GM18499 (cell line): Measurements from ENCODE around the gene CACNA1B.
"Not testable (repeated sequence)": the region's sequence is repeated elsewhere in the genome, so short reads cannot be mapped to it uniquely, and the experiment has no call there.

Experiments used
- ATAC-seq: cut with Tn5 transposase; IDR thresholded peaks from one replicate; pipeline ENCODE4 v1.9.1; 2021; ENCODE audit warnings: moderate number of reproducible peaks; ENCODE audit not compliant: insufficient read depth, unreplicated experiment

The CACNA1B gene

DNA sequence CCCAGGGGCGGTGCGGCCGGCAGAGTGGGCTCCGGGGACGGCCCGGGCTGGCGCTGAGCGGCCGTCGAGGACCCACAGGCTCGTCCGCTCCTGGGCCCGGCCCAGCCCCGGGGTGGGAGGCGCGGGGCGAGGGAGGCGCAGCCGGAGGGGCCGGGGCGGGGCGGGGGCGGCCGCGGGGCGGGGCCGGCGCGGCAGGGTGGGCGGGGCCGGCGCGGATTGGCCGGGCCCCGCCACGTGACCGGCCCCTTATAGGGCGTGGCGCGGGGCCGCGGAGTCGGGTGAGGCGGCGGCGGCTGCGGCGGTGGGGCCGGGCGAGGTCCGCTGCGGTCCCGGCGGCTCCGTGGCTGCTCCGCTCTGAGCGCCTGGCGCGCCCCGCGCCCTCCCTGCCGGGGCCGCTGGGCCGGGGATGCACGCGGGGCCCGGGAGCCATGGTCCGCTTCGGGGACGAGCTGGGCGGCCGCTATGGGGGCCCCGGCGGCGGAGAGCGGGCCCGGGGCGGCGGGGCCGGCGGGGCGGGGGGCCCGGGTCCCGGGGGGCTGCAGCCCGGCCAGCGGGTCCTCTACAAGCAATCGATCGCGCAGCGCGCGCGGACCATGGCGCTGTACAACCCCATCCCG is at the start of gene CACNA1B:
TSS of gene CACNA1B (plus strand) at position 277 of the 617 bp plus-strand sequence. CDS start at position 429, 152 bp downstream.
- ATAC-seq, result not testable (repeated sequence)

DNA sequence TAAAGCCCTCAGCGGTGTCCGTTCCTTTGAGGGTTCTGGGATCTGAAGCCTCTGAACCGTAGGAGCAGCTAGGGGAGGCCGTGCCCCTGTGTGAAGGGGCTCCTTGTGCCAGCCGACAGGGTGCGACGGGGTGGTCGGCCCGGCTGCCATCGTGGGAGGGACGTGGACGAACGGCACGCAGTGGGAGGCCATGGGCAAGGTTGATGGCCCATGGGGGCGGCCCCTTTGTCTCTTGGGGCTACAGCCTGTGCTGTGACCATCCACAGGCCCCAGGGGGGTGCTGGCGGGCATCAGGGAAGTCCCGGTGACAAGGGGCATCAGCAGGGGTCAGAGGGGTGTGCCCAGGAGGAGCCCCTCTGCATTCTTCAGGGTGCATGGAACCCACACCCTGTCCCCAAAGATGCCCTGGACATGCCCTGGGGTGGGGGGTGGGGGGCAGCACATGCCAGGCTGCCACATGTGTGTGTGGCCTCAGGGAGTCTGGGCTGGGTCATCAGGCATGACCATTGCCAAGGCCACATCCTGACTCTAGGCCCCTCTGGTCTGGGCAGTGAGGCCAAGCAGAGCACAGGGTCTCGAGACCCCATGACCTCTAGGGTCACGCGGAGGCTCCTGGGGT is 49.6 kb upstream of the CACNA1B start:
- ATAC-seq, result no peak

DNA sequence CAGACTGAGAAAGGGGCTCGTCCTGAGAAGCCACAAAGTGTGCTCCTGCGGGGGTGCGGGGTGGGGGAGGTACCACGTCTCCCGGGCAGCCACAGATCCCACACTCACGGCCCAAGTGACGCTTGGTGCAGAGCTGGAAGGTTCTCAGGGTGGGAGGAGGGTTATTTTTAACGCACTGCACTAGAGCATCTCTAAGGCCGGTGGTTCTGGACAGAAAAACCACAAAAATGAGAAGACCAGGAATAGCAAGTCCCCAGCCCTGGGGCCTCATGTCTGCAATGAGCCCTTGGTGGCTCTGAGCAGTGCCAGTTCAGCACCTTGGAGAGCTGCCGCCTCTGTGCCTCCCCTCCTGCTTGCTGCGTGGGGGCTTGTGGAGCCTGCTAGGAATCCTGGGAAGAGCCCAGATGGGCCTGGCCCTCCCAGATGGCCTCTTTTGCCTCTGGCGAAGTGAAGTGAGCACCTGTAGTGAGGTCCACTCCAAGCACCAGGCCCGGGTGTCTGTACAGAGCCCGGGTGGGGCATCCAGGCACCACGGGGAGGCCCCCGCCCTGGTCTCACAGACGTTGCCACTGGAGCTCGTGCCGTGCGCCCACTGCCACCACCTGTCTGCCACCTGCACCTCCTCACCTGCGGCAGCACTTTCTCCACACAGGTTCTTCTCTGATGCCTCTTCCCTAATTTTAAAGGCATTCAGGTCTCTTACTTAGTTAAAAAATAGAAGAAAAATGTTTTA is 48.9 kb upstream of the CACNA1B start:
- no peak for ATAC-seq

DNA sequence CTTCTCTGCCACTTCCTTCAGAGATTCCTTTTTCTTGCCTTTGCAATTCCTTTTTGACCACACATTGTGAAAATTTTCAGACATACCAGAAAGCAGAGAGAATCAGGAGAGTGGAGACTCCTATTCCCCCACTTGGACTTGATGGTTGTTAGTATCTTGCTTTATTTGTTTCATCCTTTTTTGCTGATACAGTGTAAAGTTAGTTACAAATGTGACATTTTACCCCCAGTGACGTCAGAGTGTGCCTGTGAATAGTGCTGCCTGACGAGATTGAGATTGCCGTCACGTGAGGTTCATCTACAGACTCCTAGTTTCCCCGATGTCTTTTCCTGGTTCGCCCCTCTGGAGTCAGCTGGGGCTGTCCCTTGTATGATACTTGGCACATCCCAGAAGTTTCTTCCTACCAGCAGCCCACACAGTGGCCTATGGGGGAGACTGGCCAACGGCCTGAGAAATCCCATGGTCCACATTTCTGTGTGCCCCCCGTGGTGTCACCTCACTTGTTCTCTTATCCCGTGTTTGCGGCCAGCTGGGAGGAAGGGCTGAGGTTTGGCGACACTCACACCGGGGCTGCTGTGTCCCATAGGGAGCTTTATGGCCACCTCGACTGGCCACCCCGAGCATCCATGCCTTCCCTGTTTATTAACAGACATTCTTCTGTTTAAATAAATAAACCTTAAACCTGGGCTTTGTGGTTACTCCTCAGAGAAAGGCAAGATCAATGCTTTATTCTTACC is 48.2 kb upstream of the CACNA1B start:
- ATAC-seq, result no peak

DNA sequence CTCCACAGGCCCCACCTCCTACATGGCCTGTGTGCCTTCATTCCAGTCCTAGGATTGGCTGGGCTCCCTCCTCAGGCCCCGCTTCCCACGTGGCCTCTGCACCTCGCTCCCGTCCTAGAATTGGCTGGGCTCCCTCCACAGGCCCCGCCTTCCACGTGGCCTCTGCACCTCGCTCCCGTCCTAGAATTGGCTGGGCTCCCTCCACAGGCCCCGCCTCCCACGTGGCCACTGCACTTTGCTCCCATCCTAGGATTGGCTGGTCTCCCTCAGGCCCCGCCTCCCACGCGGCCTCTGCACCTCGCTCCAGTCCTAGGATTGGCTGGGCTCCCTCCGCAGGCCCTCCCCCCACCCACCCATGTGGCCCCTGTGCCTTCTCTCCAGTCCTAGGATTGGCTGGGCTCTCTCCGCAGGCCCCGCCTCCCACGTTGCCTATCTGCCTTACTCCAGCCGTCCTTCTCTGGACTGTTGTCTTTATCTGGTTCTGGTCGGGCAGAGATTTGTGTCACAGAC is 45.3 kb upstream of the CACNA1B start:
- ATAC-seq, result no peak

DNA sequence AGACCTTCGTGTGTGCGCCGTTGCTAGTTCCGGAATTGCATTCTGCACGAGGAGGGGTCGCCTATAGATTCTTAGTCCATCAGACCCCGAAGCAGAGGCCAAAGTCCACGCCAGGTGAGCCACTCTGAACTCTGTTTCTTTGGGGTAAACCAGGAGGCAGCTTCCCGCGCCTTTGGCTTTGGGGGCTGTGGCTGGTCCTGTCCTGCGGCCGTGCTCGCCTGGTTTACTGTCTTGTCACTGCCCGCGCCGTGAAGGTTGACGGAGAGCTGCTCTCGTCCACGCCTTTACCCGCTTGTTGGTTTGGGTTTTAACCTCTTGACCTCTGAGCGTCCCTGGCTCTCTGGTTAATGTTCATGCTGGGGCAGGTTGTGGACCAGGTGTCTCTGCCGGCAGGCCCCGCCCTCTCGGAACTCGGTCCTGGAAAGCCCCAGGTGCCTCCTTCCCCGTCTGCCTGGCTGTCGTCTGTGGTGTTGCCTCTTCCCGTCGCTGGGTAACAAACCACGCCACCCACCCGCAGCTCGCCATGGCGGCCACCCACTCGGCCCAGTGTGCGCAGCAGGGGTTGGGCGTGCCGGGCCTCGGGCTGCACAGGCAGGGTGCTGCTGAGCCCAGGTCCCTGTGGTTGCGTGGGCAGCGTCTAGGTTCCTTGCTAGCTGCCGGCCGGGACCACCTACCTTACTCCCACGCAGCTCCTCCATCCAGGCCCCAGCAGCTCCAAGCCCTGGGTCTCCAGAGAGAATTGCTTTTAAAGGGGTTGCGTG is 44.6 kb upstream of the CACNA1B start:
- no peak for ATAC-seq

DNA sequence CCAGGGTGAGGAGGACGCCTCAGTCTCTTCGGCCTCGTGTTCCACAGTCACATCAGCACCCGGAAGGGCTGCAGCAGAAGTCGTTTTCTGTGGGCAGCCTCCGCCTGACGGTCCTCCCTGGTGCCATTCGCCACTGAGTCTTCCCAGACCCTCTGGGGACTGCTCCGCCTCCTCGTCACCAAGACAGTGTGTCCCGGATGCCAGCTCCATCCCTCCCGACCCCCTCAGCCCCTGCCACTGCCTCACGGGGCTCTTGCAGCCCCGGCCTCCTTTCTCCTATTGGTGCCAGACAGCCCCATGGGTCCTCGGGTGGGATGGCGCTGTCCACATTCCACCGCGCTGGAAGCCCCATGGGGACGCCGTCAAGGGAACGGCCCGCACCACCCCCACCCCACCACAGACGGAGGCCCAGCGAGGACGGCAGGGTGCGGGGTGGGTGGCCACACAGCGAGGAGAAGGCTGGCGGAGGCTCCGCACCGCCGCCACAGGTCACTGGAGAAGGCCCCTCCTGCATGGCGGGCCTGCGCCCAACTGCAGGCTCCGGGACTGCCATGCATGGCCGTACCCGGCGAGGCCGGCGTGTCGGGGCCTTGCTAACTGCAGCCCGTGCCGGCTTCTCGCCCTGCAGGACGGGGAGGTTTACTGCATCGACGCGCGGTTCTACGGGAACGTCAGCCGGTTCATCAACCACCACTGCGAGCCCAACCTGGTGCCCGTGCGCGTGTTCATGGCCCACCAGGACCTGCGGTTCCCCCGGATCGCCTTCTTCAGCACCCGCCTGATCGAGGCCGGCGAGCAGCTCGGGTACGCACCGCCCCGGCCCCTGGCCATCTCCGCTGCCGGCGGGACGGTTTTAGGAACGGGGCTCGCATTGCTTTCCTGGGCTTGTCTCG is 43.6 kb upstream of the CACNA1B start:
- no peak for ATAC-seq

DNA sequence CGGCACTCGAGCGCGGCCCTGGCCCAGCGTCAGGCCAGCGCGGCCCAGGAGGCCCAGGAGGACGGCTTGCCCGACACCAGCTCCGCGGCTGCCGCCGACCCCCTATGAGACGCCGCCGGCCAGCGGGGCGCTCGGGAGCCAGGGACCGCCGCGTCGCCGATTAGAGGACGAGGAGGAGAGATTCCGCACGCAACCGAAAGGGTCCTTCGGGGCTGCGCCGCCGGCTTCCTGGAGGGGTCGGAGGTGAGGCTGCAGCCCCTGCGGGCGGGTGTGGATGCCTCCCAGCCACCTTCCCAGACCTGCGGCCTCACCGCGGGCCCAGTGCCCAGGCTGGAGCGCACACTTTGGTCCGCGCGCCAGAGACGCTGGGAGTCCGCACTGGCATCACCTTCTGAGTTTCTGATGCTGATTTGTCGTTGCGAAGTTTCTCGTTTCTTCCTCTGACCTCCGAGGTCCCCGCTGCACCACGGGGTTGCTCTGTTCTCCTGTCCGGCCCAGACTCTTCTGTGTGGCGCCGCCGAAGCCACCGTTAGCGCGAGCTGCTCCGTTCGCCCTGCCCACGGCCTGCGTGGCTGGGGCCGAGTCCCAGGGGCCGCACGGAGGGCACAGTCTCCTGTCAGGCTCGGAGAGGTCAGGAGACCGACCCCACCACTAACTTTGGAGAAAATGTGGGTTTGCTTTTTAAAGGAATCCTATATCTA is 42.6 kb upstream of the CACNA1B start:
- ATAC-seq, result no peak

DNA sequence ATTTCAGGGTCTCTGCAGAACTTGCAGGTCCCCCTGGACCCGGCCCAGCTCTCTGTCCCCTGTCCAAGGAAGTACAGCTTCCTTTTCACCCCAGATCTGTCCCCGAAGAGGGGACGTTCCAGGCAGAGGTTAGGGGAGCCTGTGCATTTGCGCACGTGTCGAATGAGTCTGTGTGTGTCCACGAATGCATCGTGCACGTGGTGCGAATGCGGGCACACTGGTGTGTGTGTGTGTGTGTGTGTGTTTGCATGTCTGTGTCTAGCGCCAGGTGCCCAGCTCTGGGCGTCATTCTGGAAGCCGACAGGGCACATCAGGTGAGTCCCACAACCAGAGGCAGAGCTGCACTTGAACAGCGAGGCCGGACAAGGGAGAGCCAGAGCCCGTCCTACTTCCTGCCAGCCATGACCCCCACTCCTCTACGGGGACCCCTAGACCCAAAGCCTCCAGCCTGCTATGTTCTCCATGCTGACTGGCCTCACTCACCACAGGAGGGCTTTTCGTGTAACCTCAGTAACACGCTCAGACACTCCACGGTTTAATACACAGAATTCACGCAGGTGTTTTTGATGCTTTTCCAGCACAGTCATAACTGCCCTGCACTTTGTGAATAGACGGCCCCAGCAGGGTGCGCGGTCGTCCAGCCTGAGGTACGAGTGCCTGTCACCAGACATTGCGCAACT is 41.3 kb upstream of the CACNA1B start:
- ATAC-seq, result no peak

DNA sequence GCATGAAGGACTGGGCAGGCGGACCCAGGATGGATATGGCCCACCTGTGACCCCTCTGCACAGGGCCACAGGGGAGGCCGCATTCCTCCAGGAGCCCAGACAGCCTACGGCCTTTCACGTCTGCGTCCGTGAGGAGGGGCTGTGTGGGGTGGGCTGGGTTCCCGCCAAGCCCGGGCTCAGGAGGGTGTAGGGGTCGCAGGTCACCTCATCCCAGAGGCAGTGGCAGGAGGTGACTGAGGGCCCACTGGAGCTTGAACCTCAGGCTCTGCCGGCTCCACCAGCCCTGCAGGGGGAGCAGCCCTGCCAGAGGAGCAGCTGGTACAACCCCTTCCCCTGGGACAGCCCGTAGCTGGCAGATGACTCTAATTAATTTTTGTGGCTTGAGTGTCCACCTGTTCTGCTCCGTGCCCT is 40.7 kb upstream of the CACNA1B start:
- ATAC-seq, result no peak

DNA sequence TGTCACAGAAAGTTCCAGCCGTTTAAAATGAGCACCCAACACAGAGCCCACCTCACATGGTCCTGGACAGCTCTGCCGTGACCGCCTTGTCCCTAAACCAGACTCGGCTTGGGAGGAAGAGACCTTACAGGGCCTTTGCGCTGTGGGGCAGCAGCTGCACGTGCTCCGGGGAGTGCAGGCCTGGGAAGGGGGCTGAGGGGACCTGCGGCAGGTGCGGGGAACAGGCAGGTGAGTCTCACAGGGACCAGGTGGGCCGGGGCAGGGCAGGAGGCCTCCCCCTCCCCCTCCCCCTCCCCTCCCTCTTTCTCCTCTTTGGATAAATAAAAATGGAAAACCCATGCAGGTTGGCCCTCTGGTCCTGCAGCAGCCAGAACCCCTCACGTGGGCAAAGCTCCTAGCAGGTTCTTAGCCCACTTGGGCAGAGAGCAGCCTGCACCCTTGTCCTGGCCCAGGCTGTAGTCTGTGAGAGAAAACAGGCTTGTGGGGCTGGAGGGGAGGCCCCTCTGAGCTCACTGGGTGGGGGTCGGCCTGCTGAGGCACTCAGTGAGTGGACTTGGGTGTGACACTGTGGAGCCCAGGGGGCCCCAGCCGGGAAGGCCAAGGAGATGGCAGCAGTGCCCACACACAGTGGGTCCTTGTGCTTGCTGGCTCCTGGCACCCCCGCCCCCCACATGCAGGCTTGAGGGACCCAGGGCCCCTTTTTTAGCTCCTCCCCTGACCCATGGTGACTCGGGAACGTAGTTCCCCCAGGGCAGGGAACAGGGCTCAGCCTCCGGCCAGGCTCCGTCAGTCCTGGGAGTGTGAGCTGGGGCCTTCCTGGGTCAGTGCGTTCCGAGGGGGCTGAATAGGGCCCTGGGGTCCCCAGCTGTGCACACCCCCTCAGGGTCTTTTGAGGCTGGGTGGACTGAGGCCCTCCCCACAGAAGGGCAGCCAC is 40.0 kb upstream of the CACNA1B start:
- ATAC-seq, result no peak

DNA sequence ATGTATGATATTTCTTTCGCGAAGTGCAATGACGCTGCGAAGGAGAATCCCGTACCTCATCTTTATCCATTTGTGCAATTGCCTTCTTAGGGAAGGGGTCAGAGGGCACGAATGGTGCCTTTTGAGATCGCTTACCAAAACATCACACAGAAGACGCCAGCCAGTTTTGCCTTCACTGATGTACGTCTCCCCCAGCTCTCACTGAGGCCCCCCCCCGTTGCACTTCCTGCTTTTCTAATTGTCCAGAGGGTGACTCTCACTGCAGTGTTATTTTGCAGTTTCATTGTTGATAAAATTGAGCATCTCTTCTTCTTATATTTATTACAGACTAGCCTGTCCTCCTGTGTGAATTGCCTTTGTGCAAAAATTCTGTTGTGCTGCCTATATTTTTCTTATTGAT is 39.0 kb upstream of the CACNA1B start:
- no peak for ATAC-seq

DNA sequence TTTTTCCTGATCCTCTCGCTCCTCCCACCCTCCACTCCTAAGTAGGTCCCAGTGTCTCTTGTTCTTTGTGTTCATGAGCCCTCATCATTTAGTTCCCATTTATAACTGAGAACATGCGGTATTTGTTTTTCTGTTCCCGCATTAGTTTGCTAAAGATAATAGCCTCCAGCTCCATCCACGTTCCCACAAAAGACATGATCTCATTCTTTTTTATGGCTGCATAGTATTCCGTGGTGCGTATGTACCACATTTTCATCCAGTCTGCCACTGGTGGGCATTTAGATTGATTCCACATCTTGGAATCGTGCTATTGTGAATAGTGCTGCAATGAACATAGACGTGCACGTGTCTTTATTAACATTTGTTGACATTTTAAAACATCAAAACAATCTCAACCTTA is 34.2 kb upstream of the CACNA1B start:
- ATAC-seq, result no peak

DNA sequence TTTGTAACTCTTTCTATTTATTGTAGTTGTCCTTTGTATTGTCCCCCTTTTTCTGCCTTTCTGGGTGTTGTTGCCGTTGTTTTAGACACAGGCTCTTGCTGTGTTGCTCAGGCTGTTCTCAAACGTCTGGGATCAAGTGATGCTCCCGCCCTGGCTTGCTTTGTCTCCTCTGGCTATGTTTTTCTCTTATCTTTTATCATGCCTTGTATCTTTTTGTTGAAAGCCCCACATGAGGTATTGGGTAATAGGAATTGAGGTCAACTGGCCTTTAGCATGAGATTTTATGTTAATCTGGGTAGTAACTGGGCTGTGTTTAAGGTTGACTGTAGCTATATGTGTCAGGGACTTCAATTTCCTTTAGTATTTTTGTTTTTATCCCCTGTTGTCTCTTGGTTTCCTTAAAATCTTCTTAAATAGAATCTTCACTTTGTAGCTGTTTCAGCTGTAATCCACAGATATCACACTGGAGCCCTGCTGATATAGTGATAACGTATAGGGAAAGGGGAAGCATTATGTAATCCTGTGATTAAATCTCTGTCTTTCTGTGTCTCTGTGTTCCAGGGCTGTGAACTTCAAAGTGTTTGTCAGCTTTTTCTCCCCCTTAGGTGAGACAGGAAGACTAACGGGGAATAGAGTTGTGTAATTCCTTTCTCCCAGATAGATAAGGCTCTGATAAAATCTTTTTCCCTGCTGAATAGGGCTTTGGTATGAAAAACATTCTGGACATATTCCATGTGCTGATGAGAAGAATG is 25.9 kb upstream of the CACNA1B start:
- ATAC-seq, result no peak

DNA sequence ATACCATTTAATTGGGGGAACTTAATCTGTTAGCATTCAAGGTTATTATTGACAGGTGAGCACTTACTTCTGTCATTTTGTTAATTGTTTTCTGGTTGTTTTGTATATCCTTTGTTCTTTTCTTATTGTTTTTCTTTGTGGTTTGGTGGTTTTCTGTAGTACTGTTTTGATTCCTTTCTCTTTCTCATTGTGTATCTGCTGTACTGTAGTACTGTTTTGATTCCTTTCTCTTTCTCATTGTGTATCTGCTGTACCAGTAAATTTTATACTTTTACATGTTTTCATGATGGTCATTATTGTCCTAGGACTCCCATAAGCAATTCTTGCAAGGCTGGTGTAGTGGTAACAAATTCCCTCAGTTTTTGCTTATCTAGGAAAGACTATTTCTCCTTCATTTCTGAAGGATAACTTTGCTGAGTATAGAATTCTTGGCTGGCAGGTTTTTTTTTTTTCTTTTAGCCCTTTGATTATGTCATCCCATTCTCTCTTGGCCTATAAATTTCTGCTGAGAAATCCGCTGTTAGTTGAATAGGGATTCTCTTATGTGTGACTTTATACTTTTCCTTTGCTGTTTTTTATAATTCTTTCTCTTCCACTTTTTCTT is 24.1 kb upstream of the CACNA1B start:
- ATAC-seq, result no peak

DNA sequence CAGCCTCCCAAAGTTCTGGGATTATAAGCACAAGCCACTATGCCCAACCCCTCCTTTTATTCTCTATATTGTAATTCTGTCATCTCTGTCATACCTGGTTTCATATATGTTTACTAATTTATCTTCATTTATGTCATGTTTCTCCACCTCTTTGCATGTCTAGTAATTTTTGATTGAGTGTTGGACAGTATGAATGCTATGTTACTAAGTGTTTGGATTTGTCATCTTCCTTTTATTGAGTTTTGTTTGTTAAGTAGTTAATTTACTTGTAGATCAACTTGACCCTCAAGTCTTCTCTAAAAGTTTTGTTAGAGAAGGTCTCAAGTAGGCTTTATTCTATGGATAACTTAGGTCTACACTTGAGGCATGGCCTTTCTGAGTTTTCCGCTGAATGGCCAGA is 17.2 kb upstream of the CACNA1B start:
- no peak for ATAC-seq
